Inferior parietal cortex (tissue), 1 donor: ENCODE measurements around the gene PPP1CC.
"Not testable (repeated sequence)": the region's sequence is repeated elsewhere in the genome, so short reads cannot be mapped to it uniquely, and the experiment has no call there.

Experiments
- DNase-seq: peaks from one replicate; pipeline ENCODE4 v3.0.0-alpha.2; 2016; ENCODE audit errors: extremely low spot score

Gene PPP1CC

DNA sequence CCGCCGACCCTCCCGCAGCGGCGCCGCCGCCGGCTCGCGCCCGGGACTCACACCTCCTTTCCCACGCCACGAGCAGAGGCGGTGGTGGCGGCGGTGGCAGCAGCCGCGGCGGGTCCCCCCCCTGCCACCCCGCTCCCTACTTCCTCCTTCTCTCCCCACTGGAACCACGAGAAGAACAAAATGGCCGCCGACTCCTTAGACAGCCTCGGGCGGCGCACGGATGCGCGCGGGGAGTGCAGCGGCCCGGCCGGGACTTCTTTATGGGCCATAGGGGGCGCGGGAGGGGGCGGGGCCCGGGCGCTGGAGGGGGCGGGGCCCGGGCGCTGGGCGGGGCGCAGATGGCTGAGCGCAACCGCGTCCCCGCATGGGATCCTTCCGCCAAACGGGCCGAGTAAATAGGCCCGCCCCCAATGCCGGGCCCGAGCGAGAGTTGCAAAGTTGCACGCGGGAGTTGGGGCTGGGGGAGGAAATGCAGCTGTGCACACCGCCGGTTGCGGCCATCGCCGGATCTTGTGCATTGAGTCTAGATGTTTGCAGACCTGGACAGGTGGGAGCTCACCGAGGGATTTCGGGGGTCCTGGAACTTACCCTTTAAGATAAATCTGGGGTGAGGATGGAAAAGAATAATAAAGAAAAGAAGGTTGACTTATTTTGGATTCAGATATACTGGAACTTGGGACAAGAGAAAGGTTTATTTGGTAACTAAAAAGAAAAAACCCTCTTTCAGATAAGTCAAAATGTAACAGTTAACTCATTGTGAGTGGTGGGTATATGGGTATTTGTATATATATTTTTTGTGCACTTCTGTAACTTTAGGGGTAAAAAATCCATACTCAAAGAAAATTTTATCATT lies at the start of gene PPP1CC:
Gene PPP1CC, minus strand, starts transcription at position 174 of the 853 bp plus-strand sequence. CDS start 184 bp downstream, outside the sequence.
- DNase-seq = peak; percentile 94

DNA sequence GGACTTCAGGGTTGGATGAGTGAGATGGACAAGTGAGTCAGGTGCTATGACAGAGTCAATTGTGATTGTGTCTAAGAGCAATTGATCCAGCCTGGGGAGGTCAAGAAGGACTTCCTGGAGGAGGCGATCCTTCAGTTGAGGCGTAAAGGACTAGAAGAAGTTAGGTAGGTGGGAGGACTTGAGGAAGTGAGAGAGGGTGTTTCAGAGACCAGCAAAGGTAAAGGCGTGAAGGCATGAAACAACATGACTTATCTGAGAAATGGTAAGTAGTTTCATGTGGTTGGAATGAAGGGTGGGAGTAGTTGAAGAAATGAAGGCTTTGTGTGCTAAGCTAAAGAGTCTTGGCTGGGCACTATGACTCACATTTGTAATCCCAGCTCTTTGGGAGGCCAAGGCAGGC lies 48.9 kb upstream of the PPP1CC start:
- DNase-seq = no peak

- no peak for DNase-seq
Measured at GRCh38 chr12:110790301-110790700, 47.6 kb upstream of the PPP1CC start.

DNA sequence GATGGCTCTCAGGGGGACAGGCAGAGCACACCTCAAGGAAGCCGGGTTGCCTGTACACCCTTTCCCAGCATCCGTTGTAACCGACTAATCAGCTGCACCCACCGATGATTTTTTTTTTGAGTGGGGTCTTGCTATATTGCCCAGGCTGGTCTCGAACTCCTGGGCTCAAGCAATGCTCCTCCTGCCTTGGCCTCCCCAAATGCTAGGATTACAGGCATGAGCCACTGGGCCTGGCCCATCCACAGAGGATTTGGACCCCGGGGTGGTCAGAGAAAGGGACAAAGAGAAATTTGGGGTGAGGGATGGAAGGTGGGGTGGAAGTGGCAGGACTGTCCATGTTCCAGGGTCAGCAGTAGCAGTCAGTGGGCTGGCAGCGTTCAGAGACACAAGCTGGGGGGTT lies 43.3 kb upstream of the PPP1CC start:
- no peak for DNase-seq

DNA sequence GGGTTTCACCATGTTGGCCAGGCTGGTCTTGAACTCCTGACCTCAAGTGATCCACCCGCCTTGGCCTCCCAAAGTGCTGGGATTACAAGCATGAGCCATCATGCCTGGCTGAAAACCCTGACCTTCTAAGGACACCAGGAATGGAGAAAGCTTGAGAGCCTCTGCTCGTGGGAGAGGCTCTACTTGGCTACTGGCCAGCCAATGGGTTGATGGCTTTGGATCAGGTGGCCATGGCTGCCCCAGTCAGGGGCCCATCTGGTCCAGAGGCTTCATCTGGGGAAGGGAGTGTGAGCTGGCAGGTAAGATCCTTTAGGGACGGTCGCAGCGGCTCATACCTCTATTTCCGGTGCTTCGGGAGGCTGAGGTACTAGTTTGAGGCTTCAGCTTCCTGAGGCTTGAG lies 42.5 kb upstream of the PPP1CC start:
- DNase-seq = no peak

- no peak for DNase-seq
Measured at GRCh38 chr12:110782922-110783321, 40.2 kb upstream of the PPP1CC start.

DNA sequence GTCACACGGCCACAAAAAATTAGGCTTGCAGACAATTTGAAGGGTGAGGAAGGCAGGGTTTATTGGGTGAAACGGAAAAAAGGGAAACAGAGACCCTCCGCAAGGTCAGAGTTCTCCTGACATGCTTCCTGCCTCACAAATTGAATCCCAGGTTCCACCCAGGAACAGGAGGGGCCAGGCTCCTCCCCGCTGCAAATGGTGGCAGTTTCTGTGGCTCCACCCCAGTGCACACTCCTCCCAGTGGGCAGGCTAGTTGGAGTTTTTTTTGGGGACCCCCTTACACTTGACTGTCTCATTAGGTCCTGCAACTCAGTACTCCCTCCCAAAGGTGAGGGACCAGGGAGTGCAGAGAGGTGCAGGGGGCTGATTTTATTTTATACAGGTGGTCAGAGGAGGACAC lies 39.4 kb upstream of the PPP1CC start:
- DNase-seq = no peak

DNA sequence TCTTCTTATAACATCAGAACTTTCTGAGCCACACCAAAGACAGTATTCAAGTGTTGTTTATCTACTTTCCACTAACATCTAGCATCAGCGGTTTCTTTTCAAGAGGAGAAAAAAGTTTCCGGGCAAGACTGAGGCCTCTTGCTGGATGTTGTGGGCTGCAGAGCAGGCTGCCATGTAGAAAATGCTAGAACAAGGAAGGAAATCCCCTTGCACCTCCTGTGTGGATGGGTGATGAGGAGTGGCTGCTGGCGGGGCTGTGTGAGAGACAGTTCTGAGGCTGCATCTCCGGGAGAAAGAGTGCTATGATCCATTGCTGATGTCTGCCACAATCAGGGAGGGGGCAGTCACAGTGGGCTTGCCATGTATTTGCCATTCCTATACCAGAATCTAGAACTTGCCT lies 37.8 kb upstream of the PPP1CC start:
- DNase-seq = no peak

GRCh38 chr12:110778833-110779577 lies 36.3 kb upstream of the PPP1CC start:
- no peak for DNase-seq

DNA sequence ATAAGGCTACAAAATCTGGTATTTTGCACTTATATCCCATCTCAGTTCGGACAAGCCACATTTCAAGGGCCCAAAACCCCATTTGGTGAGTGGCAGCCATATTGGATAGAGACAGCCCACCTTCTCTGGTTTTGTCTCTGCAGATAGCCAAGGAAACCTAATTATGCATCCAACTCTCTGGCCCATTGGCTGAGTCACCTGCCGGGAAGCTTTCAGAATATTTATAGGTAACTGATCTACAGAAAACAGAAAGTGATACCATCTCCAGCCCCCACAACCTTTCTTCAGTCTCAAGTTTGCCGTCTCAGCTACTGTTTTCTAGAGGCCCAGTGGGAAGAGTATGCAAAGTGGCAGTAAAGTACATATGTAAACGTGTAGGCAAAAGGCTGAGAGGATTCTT lies 33.7 kb upstream of the PPP1CC start:
- no peak for DNase-seq

GRCh38 chr12:110775997-110776396 lies 33.3 kb upstream of the PPP1CC start:
- no peak for DNase-seq

- no peak for DNase-seq
Measured at GRCh38 chr12:110774824-110775223, 32.1 kb upstream of the PPP1CC start.

- no peak for DNase-seq
Measured at GRCh38 chr12:110768960-110769359, 26.3 kb upstream of the PPP1CC start.

DNA sequence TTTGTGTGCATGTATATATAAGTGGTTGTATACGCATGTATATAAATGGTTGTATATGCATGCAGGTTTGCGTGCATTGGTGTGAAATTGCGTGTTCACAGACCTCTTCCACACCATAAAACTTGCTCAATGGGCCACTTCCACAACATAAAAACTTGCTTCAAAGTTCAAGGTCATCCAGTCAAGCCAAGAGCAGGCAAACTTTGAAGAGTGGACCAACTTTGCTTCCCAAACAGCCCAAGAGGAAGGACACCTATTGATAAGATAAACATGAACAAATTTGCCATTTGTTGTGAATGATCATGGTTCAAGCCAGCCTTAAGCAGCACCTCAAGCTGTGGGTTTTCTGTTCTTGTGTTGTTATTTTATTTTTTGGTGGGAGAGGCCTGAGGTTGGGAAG lies 25.2 kb upstream of the PPP1CC start:
- DNase-seq = no peak

DNA sequence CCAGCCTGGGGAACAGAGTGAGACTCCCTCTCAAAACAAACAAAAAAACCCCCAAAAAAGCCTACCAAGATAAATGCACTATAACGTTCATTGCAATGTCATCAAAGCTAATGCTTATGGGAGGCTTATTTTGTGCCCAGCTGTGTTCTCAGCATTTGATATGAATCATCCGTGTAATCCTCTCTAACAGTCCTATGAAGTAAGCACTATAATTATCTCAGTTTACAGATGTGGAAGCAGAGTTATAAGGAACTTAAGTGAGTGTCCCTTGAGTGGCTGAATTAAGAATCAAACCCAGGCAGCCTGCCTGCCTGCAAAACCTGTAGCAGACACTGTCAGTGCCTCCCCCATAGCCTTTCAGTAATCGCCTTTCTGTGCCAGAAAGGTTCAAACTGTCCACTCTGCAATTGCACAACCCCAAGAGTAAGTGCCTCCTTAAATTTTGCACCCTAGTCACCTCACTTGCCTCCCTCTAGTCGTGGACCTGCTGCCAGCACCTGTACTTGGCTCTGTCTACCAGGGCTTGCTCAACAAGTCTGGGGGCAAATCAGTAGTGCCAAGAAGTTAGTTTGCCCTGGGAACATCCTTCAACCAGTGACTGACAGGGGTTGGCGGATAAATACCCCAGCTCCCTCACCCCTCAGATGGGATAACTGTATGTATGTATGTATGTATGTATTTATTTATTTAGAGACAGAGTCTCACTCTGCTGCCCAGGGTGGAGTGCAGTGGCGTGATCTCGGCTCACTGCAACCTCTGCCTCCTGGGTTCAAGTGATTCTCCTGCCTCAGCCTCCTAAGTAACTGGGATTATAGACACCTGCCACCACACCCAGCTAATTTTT lies 23.8 kb upstream of the PPP1CC start:
- no peak for DNase-seq

GRCh38 chr12:110765572-110765971 lies 22.9 kb upstream of the PPP1CC start:
- DNase-seq = not testable (repeated sequence)

- no peak for DNase-seq
Measured at GRCh38 chr12:110765111-110765510, 22.4 kb upstream of the PPP1CC start.

DNA sequence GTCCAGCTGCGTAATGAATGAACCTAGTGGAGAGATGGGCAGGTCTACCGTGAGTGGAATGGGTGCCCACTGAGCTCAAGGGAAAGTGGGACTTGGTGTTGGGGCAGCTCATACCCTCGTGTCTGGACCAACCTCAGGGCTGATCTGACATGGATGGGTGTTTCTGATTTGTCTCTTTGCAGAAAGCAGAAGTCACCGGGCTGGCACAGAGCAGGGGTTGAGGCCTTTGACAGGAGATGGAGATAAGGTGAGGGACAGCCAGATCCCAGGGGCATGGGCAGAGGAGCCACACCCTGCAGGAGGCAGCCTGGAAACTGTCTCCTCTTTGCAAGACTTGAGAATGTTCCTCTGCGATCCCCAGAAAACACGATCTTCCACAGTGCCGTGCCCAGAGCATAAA lies 20.9 kb upstream of the PPP1CC start:
- no peak for DNase-seq

- DNase-seq = no peak
Measured at GRCh38 chr12:110762891-110763290, 20.2 kb upstream of the PPP1CC start.

DNA sequence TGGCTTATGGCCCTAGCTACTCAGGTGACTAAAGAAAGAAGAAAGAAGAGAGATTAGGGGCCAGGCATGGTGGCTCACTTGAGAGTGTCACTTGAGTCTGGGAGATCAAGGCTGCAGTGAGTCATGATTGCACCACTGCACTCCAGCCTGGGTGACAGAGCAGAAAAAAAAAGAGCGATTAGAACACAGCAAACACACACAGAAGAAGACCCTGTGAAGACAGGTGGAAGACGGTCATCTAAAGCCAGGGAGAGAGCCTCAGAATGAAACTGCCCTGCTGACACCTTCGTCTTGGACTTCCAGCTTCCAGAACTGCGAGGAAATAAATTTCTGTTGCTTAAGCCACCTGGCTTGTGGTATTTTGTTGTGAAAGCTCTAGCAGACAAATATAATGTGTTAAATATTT lies 17.5 kb upstream of the PPP1CC start:
- no peak for DNase-seq

DNA sequence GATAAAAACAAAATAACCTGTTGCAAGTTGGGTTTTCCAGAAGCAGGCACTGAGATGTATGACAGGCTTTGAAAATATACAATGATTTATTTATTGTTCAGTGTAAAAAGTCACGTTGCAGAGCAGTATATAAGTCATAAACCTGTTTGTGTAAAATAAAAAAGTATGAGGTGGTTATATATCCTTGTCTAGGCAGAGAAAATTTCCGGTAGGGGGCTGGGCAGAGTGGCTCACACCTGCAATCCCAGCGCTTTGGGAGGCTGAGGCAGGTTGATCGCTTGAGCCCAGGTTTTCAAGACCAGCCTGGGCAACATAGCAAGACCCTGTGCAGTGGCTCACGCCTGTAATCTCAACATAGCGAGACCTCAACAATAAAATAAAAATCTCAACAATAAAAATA lies 16.2 kb upstream of the PPP1CC start:
- no peak for DNase-seq

DNA sequence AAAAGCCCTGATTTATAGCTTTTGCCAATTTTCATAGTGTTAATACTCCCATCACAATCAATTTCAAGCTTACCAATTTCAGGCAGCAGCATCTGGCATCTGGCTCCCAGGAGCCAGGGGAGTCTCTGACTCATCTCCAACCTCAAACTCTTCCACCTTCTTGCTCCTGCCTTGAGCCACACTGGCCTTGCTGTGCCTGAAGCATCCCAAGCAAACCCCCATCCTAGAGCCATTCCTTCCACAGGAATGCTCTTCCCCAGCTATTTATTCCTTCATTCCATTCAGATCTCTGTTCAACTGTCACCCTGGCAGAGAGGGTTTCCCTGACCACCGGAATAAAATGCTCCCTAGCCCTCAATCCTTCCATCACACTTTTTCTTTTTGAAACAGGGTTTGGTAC lies 13.9 kb upstream of the PPP1CC start:
- DNase-seq = no peak
